OCI-LY1 (cell line): ENCODE data around the gene PSMG4.

ENCODE experiments used
- H2AFZ ChIP-seq: fragments of 200-600 bp; sonication (generic), shearing (Covaris generic); 2 replicates; pipeline ENCODE4 v1.6.0; 2014; ENCODE audit warnings: antibody characterized with exemption, mild to moderate bottlenecking, low read length
- H3F3A ChIP-seq: fragments of 200-600 bp; sonication (generic), shearing (Covaris generic); 2 replicates; pipeline ENCODE4 v1.6.0; 2014; ENCODE audit warnings: mild to moderate bottlenecking, antibody characterized with exemption, low read length, moderate library complexity; ENCODE audit not compliant: insufficient read depth
- H3K27ac ChIP-seq: fragments of 200-600 bp; sonication (generic); 2 replicates; pipeline ENCODE4 v1.5.1; 2014; ENCODE audit warnings: low read length, mixed run types, mild to moderate bottlenecking, low read depth; ENCODE audit not compliant: poor library complexity, severe bottlenecking
- H3K27me3 ChIP-seq: fragments of 200-600 bp; sonication (generic); 2 replicates; pipeline ENCODE4 v1.6.0; 2014; ENCODE audit warnings: antibody characterized with exemption, mild to moderate bottlenecking, low read length, moderate library complexity; ENCODE audit not compliant: insufficient read depth
- H3K36me3 ChIP-seq: fragments of 200-600 bp; sonication (generic); 2 replicates; pipeline ENCODE4 v1.6.1; 2014; ENCODE audit warnings: mild to moderate bottlenecking, antibody characterized with exemption, low read length, moderate library complexity, mixed read lengths; ENCODE audit not compliant: insufficient read depth
- H3K4me1 ChIP-seq: fragments of 200-600 bp; sonication (generic); 2 replicates; pipeline ENCODE4 v1.5.1; 2014; ENCODE audit warnings: mild to moderate bottlenecking, low read length, moderate library complexity; ENCODE audit not compliant: insufficient read depth, severe bottlenecking
- H3K4me2 ChIP-seq: fragments of 200-600 bp; sonication (generic), shearing (Covaris generic); 2 replicates; pipeline ENCODE4 v1.6.1; 2014; ENCODE audit warnings: low read length
- H3K4me3 ChIP-seq: fragments of 200-600 bp; sonication (generic); 2 replicates; pipeline ENCODE4 v1.5.1; 2014; ENCODE audit warnings: low read length, low read depth, mild to moderate bottlenecking, mixed read lengths; ENCODE audit not compliant: poor library complexity, severe bottlenecking
- H3K79me2 ChIP-seq: fragments of 200-600 bp; shearing (Covaris generic); 2 replicates; pipeline ENCODE4 v1.6.1; 2016; ENCODE audit warnings: mixed run types, low read length, mixed read lengths; ENCODE audit not compliant: insufficient read depth
- H3K9ac ChIP-seq: fragments of 200-600 bp; sonication (generic), shearing (Covaris generic); 2 replicates; pipeline ENCODE4 v1.6.1; 2014; ENCODE audit warnings: mild to moderate bottlenecking, low read length, mixed read lengths
- H3K9me2 ChIP-seq: fragments of 200-600 bp; sonication (generic), shearing (Covaris generic); 2 replicates; pipeline ENCODE4 v1.6.1; 2014; ENCODE audit warnings: low read depth, mild to moderate bottlenecking, low read length, mixed read lengths
- H3K9me3 ChIP-seq: fragments of 200-600 bp; shearing (Covaris generic); 2 replicates; pipeline ENCODE4 v1.6.1; 2014; ENCODE audit warnings: low read length, mixed read lengths
- H4K20me1 ChIP-seq: fragments of 200-600 bp; sonication (generic), shearing (Covaris generic); 2 replicates; pipeline ENCODE4 v1.6.0; 2016; ENCODE audit warnings: mild to moderate bottlenecking, low read length; ENCODE audit not compliant: insufficient read depth
- EZH2 ChIP-seq: fragments of 200-600 bp; sonication (generic), shearing (Covaris generic); IDR thresholded peaks from 2 replicates; pipeline ENCODE4 v1.8.0; 2017; ENCODE audit warnings: borderline replicate concordance, mixed run types, mild to moderate bottlenecking, antibody characterized with exemption, low read length, moderate library complexity, mixed read lengths
- TF ChIP-seq, protein P1 (sequence below): fragments of 200-600 bp; sonication (generic), shearing (Covaris generic); IDR thresholded peaks from 2 replicates; pipeline ENCODE4 v1.5.1; 2017; ENCODE audit warnings: mild to moderate bottlenecking, antibody characterized with exemption, low read length, moderate library complexity, mixed read lengths

PSMG4 gene

DNA sequence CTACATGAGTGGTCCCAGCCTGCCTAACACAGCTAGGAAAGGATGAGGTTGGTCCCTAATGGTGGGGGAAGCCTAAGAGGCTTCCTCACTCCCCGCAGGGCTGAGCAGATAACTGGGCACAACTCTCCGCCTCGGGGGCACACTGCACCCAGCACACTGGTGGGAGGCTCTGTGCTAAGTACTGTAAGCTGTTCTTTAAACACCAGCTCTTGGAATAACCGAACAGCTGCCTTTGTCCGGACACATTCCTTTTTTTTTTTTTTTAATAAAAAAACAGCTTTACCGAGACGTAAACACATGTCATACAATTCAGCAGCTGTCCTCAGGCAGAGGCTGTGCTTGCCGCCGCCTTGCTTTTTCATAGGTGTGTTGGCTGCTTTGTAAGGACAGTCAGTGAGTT lies 6.9 kb downstream of the PSMG4 start:
- Histone ChIP-seq H3K27ac (no peak overlapping the region), H3F3A (no peaks in the 10 kb centered on the region), H3K4me3 (no peak overlapping the region), H3K9ac (no peak overlapping the region), H3K9me2 (no peaks in the 10 kb centered on the region), H3K36me3 (peaks cover 84% of the 10 kb centered on the region), H2AFZ (no peak overlapping the region), H3K27me3 (no peaks in the 10 kb centered on the region), H3K4me2 (no peak overlapping the region), H4K20me1 (no peaks in the 10 kb centered on the region), H3K9me3 (no peaks in the 10 kb centered on the region), H3K4me1 (peaks cover 15% of the 10 kb centered on the region), H3K79me2 (peaks cover 19% of the 10 kb centered on the region)
- no peak for TF ChIP-seq EZH2
- TF ChIP-seq, protein P1, sequence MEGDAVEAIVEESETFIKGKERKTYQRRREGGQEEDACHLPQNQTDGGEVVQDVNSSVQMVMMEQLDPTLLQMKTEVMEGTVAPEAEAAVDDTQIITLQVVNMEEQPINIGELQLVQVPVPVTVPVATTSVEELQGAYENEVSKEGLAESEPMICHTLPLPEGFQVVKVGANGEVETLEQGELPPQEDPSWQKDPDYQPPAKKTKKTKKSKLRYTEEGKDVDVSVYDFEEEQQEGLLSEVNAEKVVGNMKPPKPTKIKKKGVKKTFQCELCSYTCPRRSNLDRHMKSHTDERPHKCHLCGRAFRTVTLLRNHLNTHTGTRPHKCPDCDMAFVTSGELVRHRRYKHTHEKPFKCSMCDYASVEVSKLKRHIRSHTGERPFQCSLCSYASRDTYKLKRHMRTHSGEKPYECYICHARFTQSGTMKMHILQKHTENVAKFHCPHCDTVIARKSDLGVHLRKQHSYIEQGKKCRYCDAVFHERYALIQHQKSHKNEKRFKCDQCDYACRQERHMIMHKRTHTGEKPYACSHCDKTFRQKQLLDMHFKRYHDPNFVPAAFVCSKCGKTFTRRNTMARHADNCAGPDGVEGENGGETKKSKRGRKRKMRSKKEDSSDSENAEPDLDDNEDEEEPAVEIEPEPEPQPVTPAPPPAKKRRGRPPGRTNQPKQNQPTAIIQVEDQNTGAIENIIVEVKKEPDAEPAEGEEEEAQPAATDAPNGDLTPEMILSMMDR = no peak

DNA sequence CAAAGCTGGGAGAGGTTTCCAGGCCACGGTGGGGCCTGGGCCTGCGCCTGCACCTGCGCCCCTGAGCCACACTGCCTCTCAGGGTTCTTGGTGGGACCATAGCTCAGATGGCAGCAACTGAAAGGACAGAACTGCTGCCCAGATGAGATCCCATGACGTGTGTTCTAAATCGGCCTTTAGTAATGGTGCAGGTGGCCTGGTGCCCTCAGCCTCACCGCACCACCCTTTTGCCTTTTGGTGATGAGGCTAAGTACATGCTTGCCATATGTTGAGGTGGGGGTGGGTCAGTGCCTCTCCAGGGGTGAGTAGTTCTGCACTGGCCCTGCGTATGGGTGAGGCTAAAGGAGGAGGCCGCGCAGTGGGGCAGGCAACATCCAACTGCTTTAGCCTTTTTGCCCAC lies 7.4 kb downstream of the PSMG4 start:
- Histone ChIP-seq H3K36me3 (peaks cover 85% of the 10 kb centered on the region), H3K4me1 (peaks cover 10% of the 10 kb centered on the region), H3K27ac (no peak overlapping the region), H3K9me2 (no peaks in the 10 kb centered on the region), H3K79me2 (peaks cover 14% of the 10 kb centered on the region), H3F3A (no peaks in the 10 kb centered on the region), H3K27me3 (no peaks in the 10 kb centered on the region), H2AFZ (no peak overlapping the region), H3K4me2 (no peak overlapping the region), H3K9me3 (no peaks in the 10 kb centered on the region), H3K4me3 (no peak overlapping the region), H3K9ac (no peak overlapping the region), H4K20me1 (no peaks in the 10 kb centered on the region)
- TF ChIP-seq, protein P1 = no peak
- TF ChIP-seq EZH2 = no peak

DNA sequence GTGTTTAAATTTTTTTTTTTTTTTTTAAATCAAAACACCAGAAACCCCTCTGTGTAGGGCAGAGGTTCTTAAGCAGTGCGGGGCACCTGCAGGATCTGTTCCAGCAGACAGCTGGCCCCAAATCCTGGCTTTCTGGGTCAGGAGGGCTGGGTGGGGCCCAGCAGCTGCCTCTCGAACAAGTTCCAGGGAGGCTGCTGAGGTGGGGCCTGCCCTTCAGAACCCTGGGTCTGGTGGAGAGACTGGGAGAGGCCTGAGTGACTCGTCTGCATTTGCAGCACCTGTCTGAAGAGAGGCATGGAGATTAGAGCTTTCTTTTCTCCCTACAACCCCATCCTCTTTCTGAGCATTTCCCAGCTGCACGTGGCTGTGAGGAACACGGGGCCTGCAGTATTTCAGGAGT lies 8.4 kb downstream of the PSMG4 start:
- TF ChIP-seq, protein P1 = no peak
- TF ChIP-seq EZH2 = no peak
- no peak overlapping the region for H3K4me3 ChIP-seq
- peaks cover 4% of the 10 kb centered on the region for H3K79me2 ChIP-seq
- H3K36me3 ChIP-seq = peaks cover 85% of the 10 kb centered on the region
- no peak overlapping the region for H3K9ac ChIP-seq
- H3K4me2 ChIP-seq = no peak overlapping the region
- no peaks in the 10 kb centered on the region for H4K20me1 ChIP-seq
- H3K9me2 ChIP-seq = no peaks in the 10 kb centered on the region
- no peaks in the 10 kb centered on the region for H3F3A ChIP-seq
- no peaks in the 10 kb centered on the region for H3K9me3 ChIP-seq
- H2AFZ ChIP-seq = no peak overlapping the region
- no peak overlapping the region for H3K27ac ChIP-seq
- H3K27me3 ChIP-seq = no peaks in the 10 kb centered on the region
- no peaks in the 10 kb centered on the region for H3K4me1 ChIP-seq
